ENCODE results near the gene CMTM4. TPM values are rescaled to one million over a fixed set of nuclear protein-coding genes. Genes with fewer than 3 reads are reported as not detected.
A peak's percentile ranks its signal among the peaks of the same experiment; 100 is the strongest.

Gene CMTM4
- total and polyA plus RNA-seq, 2 donors (not counting 1 experiment from before 2014, with no cell fraction given) = 0.06 to 0.59 TPM

DNA sequence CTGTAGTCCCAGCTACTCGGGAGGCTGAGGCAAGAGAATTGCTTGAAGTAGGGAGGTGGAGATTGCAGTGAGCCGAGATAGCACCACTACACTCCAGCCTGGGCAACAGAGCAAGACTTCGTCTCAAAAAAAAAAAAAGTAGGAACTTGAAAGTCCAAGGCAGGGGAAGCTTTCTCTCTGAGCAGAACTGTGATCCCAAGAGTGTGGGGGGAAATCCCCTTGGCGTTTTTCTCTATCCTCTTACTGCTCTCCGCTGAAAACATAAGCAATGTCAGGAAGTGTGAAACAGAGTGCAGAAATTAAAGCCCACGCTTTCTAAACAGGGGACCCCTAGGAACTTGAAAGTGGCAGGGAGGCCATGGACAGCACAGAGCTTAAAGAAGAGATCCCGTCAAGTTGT lies 101.8 kb downstream of the CMTM4 start:
- CTCF ChIA-PET = interaction anchor here (0.9 to 1.0 kb wide), 2 partner anchors 13 to 112 kb away, joined by 3 read pairs; no protein-coding TSS in a partner anchor
- peaks cover 17 to 19% of the 10 kb centered on the region in 2 donors for H3K4me1 ChIP-seq (ENCODE audit: control insufficient read depth in 2 of 2, insufficient read depth in 2 of 2, low read length in 2 of 2)
- Mint-ChIP-seq H3K9me3 (ENCODE audit: insufficient read depth) (no peaks in the 10 kb centered on the region), H3K4me1 (peaks cover 17% of the 10 kb centered on the region), H3K27ac (no peak overlapping the region), H3K27me3 (peaks cover 18% of the 10 kb centered on the region), H3K4me3 (no peak overlapping the region)
- H4K20me1 ChIP-seq (ENCODE audit: control insufficient read depth, insufficient read depth, low read length, poor library complexity, severe bottlenecking) = no peaks in the 10 kb centered on the region
- H2AFZ ChIP-seq (ENCODE audit: insufficient read depth, low read depth, low read length, poor library complexity, severe bottlenecking) = no peak overlapping the region
- no peak overlapping the region for H3K27ac ChIP-seq (ENCODE audit: low read length in 2 of 2)
- no peak overlapping the region for H3K4me3 ChIP-seq (ENCODE audit: control extremely low read depth in 1 of 5, extremely low read depth in 1 of 5, insufficient read depth in 1 of 5, low read depth in 2 of 5, low read length in 4 of 5)
- peak overlapping the region; percentile 18 for H3K4me2 ChIP-seq (replicated peaks; ENCODE audit: low read depth, low read length, poor library complexity, severe bottlenecking)
- peaks cover 0 to 16% (median 2%) of the 10 kb centered on the region in 4 experiments for H3K27me3 ChIP-seq (replicated peaks in 1 of 4; ENCODE audit: control extremely low read depth in 1 of 4, control insufficient read depth in 3 of 4, insufficient read depth in 4 of 4, low read length in 3 of 4)
- no peak for ATAC-seq (ENCODE audit: low read depth)
- TF ChIP-seq CTCF (IDR thresholded peaks at IDR 0.05) (no peak), EZH2 (IDR thresholded peaks at IDR 0.05; ENCODE audit: borderline replicate concordance, insufficient read depth, low read depth, low read length, poor library complexity, severe bottlenecking) (no peak)
- no peak overlapping the region for H3K9ac ChIP-seq (ENCODE audit: low read length)
- no peaks in the 10 kb centered on the region for H3K36me3 ChIP-seq (replicated peaks in 1 of 2; ENCODE audit: control extremely low read depth in 1 of 2, control insufficient read depth in 1 of 2, extremely low read depth in 1 of 2, insufficient read depth in 2 of 2, low read length in 1 of 2)
- peak; percentile 35 for DNase-seq
- POLR2A ChIA-PET = interaction anchor here (0.7 to 0.8 kb wide), 2 partner anchors 11 to 23 kb away, joined by 3 read pairs; no protein-coding TSS in a partner anchor
- peaks cover 0 to 11% (median 6%) of the 10 kb centered on the region in 3 donors for H3K9me3 ChIP-seq (ENCODE audit: control extremely low read depth in 1 of 3, control insufficient read depth in 2 of 3, insufficient read depth in 1 of 3, low read length in 2 of 3)
- intact Hi-C loops (cut with micrococcal nuclease) = no loop called here
- WGBS (ENCODE audit: insufficient coverage) = 39% methylated on average over 2 of the region's 7 CpGs
- no peaks in the 10 kb centered on the region for H3K79me2 ChIP-seq (ENCODE audit: control insufficient read depth, insufficient read depth, low read length)

DNA sequence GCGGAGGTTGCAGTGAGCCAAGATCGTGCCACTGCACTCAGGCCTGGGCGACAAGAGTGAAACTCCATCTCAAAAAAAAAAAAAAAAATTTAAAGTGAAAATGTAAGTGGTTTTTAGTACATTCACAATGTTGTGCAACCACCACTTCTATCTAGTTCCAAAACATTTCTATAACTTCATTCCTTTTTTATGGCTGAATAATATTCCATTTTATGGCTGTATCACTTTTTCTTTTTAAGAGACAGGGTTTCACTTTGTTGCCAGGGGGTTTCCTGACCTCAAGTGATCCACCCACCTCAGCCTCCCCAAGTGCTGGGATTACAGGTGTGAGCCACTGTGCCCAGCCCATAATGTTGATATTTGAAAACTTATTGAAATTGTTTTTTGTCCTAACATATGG lies 103.7 kb downstream of the CMTM4 start:
- intact Hi-C loops (cut with micrococcal nuclease) = no loop called here
- Histone ChIP-seq H3K27me3 (replicated peaks in 1 of 4; ENCODE audit: control extremely low read depth in 1 of 4, control insufficient read depth in 3 of 4, insufficient read depth in 4 of 4, low read length in 3 of 4) (peaks cover 0 to 12% (median 2%) of the 10 kb centered on the region in 4 experiments), H2AFZ (ENCODE audit: insufficient read depth, low read depth, low read length, poor library complexity, severe bottlenecking) (no peak overlapping the region), H3K4me3 (ENCODE audit: control extremely low read depth in 1 of 5, extremely low read depth in 1 of 5, insufficient read depth in 1 of 5, low read depth in 2 of 5, low read length in 4 of 5) (no peak overlapping the region), H3K4me1 (ENCODE audit: control insufficient read depth in 2 of 2, insufficient read depth in 2 of 2, low read length in 2 of 2) (peaks cover 19 to 27% of the 10 kb centered on the region in 2 donors), H3K9me3 (ENCODE audit: control extremely low read depth in 1 of 3, control insufficient read depth in 2 of 3, insufficient read depth in 1 of 3, low read length in 2 of 3) (peaks cover 0 to 11% (median 6%) of the 10 kb centered on the region in 3 donors), H3K36me3 (replicated peaks in 1 of 2; ENCODE audit: control extremely low read depth in 1 of 2, control insufficient read depth in 1 of 2, extremely low read depth in 1 of 2, insufficient read depth in 2 of 2, low read length in 1 of 2) (no peaks in the 10 kb centered on the region), H3K9ac (ENCODE audit: low read length) (no peak overlapping the region), H3K79me2 (ENCODE audit: control insufficient read depth, insufficient read depth, low read length) (no peaks in the 10 kb centered on the region), H4K20me1 (ENCODE audit: control insufficient read depth, insufficient read depth, low read length, poor library complexity, severe bottlenecking) (no peaks in the 10 kb centered on the region), H3K4me2 (replicated peaks; ENCODE audit: low read depth, low read length, poor library complexity, severe bottlenecking) (no peak overlapping the region), H3K27ac (ENCODE audit: low read length in 2 of 2) (no peak overlapping the region)
- no peak overlapping the region for H3K27ac Mint-ChIP-seq
- no peak overlapping the region for H3K4me3 Mint-ChIP-seq
- H3K9me3 Mint-ChIP-seq (ENCODE audit: insufficient read depth) = no peaks in the 10 kb centered on the region
- CTCF ChIA-PET = interaction anchor here (1.6 to 2.7 kb wide), 2 partner anchors 16 to 188 kb away, joined by 5 read pairs; no protein-coding TSS in a partner anchor
- no peak for DNase-seq
- H3K27me3 Mint-ChIP-seq = peaks cover 8% of the 10 kb centered on the region
- WGBS (ENCODE audit: insufficient coverage) = 100% methylated on average over 1 of the region's 3 CpGs
- TF ChIP-seq CTCF (IDR thresholded peaks at IDR 0.05) = no peak
- TF ChIP-seq EZH2 (IDR thresholded peaks at IDR 0.05; ENCODE audit: borderline replicate concordance, insufficient read depth, low read depth, low read length, poor library complexity, severe bottlenecking) = no peak
- POLR2A ChIA-PET = no interaction called here
- peaks cover 24% of the 10 kb centered on the region for H3K4me1 Mint-ChIP-seq
- ATAC-seq (ENCODE audit: low read depth) = no peak

All from B cell (primary cell).